HEK293T (cell line): ENCODE results near the gene RPS13.

Experiments used
- FOXK2 ChIP-seq: fragments of 450-650 bp; IDR thresholded peaks from 2 replicates; pipeline ENCODE4 v1.6.1; 2016; ENCODE audit warnings: mild to moderate bottlenecking
- FOXM1 ChIP-seq: fragments of 450-650 bp; IDR thresholded peaks from 2 replicates; pipeline ENCODE4 v1.6.1; 2017; ENCODE audit warnings: mild to moderate bottlenecking, borderline replicate concordance
- SP1 ChIP-seq: fragments of 450-650 bp; IDR thresholded peaks from 2 replicates; pipeline ENCODE4 v1.6.1; 2017
- SUZ12 ChIP-seq: fragments of 450-650 bp; IDR thresholded peaks from 2 replicates; pipeline ENCODE4 v1.6.1; 2016; ENCODE audit warnings: mild to moderate bottlenecking

DNA sequence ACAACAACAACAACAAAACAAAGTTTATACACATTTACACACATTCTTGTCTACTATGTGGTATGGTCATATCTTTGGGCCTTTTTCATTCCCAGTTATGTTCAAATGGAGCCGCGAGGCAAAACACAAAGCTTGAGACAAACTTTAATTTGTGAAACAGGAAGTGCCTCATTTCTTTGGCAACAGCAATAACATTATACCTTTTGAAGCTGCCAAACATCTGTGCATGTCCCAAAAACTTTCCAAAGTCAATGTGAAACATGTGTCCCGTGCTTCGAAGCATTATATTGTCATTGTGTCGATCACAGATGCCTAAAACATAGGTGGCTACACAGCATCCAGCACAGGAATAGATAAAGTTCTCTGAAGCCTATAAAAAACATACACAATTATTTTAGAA, 25.0 kb upstream of the RPS13 start:
- TF ChIP-seq SUZ12 (no peak), FOXM1 (no peak), SP1 (no peak), FOXK2 (no peak)
